Transverse colon (tissue), 4 donors: ENCODE data around the gene SLC50A1.

ENCODE experiments used
- POLR2A ChIP-seq: fragments of 450-650 bp; IDR thresholded peaks from one replicate; pipeline ENCODE4 v1.6.1; 2016; ENCODE audit warnings: antibody characterized with exemption, mild to moderate bottlenecking, moderate library complexity
- POLR2AphosphoS5 ChIP-seq, 3 donors: sonication (generic); formaldehyde crosslinking; IDR thresholded peaks; one replicate each; pipeline ENCODE4 v1.6.1; 2016; ENCODE audit warnings: antibody characterized with exemption in 3 of 3
- TF ChIP-seq, protein P1 (sequence below), 5 experiments: fragments of 200-600 bp in 3 of 5; fragments of 450-650 bp in 2 of 5; sonication (generic) in 3 of 5; IDR thresholded peaks; 1 replicate in 2 of 5; 2 replicates in 3 of 5; pipeline ENCODE4 v1.5.1; 2016 to 2017; ENCODE audit warnings: antibody characterized with exemption in 5 of 5, inconsistent platforms in 3 of 5, mild to moderate bottlenecking in 2 of 5, moderate library complexity in 1 of 5

DNA sequence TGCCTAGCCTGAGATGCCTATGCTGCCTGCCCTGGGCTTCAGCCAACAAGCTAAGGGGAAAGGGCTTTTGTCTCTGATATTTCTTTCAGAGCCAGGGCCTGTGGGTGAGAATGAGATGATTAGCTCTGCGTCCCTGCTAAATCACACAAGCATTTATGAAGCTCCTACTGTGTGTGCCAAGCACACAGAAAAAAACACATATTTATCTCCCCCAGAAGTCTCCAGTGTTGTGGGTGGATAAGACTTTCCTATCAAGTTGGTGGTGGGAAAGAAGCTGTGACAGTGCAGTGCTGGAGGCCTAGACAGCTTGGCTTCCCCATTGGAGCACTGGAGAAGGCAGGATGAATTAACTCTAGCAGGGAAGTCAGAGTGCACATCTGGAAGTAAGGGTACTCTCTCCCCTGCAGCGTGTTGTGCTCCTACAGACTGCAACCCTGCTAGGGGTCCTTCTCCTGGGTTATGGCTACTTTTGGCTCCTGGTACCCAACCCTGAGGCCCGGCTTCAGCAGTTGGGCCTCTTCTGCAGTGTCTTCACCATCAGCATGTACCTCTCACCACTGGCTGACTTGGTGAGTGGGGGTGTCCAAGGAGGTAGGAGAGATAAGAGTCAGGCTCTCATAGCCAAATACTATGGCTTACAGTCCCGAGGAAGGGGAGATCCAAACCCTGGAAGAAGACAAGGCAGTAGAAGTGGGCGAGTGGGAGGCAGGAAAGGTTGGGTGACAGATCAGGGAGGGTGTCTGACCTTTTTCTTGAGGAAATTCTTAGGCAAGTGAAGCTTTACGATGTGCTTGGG, 1.7 kb downstream of the SLC50A1 start:
- no peak for TF ChIP-seq POLR2A
- TF ChIP-seq, protein P1, sequence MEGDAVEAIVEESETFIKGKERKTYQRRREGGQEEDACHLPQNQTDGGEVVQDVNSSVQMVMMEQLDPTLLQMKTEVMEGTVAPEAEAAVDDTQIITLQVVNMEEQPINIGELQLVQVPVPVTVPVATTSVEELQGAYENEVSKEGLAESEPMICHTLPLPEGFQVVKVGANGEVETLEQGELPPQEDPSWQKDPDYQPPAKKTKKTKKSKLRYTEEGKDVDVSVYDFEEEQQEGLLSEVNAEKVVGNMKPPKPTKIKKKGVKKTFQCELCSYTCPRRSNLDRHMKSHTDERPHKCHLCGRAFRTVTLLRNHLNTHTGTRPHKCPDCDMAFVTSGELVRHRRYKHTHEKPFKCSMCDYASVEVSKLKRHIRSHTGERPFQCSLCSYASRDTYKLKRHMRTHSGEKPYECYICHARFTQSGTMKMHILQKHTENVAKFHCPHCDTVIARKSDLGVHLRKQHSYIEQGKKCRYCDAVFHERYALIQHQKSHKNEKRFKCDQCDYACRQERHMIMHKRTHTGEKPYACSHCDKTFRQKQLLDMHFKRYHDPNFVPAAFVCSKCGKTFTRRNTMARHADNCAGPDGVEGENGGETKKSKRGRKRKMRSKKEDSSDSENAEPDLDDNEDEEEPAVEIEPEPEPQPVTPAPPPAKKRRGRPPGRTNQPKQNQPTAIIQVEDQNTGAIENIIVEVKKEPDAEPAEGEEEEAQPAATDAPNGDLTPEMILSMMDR (IDR thresholded peaks at IDR 0.05): no peak
- TF ChIP-seq POLR2AphosphoS5 (IDR thresholded peaks at IDR 0.05): no peak
